SIG-M5 (cell line): ENCODE data around the gene CYP27C1.
A peak's percentile ranks its signal among the peaks of the same experiment; 100 is the strongest.
"Not testable (repeated sequence)": the region's sequence is repeated elsewhere in the genome, so short reads cannot be mapped to it uniquely, and the experiment has no call there.

Experiments used
- DNase-seq: peaks from one replicate; lab custom pipeline; 2025; lab: John Stamatoyannopoulos, UW

CYP27C1 gene

DNA sequence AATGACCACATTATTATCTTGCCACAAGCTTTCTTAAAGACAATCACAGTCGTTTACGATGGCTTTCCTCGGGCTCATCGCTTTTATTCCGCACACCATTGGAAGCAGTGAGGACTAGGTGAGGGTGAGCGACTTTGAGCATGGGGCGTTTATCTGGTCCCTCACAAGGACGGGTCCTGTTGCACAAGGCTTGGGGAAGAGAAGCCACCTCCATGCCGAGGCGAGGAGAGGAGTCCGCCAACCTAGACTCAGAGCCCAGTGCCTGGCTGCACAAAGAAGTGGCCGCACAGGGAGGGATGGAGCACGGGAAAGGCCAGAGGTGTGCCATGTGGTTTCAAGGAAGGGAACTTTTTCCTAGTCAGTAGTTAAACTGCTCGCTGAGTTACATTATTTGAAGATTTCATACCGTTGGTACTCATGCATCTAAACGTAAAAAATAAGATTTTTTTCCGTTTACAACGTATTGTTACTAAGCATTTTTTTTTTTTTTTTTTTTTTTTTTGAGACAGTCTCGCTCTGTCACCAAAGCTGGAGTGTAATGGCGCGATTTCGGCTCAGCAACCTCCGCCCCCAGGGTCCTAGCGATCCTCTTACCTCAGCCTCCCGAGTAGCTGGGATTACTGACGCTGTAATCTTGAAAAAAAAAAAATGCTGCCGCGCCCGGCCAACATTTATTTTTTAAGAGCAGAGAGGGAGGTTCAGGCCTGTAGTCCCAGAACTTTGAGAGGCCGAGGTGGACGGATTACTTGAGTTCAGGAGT is 849 bp upstream of the CYP27C1 start:
- no peak for DNase-seq

GRCh38 chr2:127219171-127220070 is 678 bp downstream of the CYP27C1 start:
- no peak for DNase-seq

DNA sequence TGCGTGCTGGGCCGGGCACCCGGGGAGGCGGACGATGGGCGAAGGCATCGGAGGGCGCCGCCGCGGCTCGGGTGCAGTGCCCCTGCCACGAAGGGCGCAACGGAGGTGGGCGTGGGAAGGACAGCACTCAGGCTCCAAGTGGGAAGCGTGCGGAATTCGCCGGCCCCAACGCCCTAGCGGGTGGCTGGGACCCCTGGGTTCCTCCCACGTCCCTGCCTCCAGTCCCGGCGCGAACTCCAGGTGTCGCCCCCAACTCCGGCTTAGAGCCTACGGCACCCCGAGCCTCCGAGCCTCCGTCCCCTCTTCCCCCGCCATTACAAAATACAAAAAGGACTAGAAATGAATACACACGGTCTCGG is 1.3 kb downstream of the CYP27C1 start:
- no peak for DNase-seq

DNA sequence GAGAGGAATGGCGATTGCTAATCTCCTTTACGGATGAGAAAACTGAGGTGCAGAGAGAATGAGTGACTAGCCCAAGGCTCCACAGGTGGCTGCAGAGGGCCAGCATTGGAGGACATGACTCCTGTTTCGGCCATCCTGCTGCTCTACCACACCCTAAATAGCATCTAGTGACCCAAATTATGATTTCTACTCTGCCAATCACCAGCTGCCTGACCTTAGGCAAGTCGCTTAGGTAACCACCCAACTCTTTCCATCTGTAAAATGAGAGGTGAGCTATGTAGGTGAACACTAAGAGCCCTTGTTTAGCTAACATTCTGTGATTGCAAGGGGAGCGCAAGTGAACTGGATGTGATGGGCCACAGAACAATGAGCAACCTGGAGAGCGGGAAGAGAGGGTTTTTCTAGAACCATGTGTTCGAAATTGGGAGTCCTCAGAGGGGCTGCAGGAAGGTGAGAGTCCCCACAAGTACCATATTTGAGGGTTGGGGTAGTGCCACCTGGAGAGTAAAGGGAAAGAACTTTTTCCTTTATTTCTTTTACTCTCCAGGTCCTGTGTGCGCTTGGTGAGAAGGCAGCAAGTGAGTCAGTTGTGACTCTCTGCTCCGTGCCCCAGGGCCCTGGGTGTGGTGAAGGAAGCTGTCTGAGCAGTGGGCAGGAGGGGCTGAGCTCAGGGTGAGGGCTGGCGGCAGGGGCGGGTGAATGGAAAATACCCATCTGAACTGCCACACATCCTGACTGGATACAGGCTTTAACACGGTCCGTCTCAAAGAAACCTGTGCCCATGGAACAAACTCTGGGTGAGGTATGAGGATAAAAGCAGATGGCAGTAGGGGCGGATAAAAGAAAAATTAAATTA is 2.4 kb downstream of the CYP27C1 start:
- no peak for DNase-seq

- DNase-seq: no peak
These were observed 3.5 kb downstream of the CYP27C1 start for GRCh38 chr2:127216593-127216992.

DNA sequence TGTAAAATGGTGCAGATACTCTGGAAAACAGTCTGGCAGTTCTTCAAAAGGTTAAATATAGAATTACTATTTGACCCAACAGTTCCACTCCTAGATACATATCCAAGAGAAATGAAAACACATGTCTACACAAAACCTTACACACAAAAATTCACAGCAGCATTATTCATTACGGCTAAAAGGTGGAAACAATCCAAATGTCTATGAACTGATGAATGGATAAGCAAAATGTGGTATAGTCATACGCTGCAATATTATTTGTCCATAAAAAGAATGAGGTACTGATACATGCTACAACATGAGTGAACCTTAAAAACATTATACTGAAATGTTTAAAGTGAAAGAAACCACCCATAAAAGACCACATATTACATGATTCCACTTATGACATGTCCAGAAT is 4.0 kb downstream of the CYP27C1 start:
- DNase-seq: no peak

GRCh38 chr2:127214201-127214600 is 5.9 kb downstream of the CYP27C1 start:
- not testable (repeated sequence) for DNase-seq

DNA sequence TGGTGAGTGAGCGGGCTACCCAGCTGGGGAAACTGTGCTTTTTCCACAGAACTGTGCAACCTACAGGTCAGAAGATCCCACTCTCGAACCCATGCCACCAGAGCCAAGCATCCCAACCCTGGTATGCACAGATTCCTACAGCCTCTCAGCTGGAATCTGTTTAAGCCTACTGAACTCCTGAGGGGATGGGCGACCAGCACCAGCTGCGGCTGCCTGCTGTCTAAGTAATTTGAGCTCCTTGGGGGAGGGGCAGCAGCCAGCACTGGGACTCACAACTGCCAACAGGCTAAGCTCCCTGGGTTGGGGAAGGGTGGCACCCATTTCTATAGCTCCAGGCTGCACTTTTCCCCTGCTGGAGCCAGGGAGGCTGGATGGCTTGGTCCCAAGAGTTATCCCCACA is 11.8 kb downstream of the CYP27C1 start:
- DNase-seq: no peak

GRCh38 chr2:127205218-127206125 is 14.6 kb downstream of the CYP27C1 start:
- no peak for DNase-seq

DNA sequence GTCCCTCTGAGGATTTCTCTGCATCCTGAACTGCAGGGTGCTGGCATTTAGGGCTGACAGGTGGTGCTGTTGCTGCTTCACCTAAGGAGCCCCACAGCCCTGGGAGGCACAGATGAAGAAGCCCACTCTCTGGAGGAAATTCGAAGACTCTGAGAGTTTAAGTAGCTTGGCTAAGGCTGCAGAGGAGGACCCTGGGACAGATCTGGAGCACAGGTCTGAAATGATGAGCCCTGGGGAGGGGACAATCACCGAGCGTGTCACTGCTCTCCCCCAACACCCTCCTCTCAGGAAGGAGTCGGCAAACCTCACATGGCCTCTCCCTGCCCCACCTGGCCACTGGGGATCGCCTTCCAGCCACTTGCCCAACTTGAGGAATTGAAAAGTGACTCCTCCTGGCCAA is 18.6 kb downstream of the CYP27C1 start:
- DNase-seq: no peak

- no peak for DNase-seq
These were observed 19.1 kb downstream of the CYP27C1 start for GRCh38 chr2:127200962-127201361.

DNA sequence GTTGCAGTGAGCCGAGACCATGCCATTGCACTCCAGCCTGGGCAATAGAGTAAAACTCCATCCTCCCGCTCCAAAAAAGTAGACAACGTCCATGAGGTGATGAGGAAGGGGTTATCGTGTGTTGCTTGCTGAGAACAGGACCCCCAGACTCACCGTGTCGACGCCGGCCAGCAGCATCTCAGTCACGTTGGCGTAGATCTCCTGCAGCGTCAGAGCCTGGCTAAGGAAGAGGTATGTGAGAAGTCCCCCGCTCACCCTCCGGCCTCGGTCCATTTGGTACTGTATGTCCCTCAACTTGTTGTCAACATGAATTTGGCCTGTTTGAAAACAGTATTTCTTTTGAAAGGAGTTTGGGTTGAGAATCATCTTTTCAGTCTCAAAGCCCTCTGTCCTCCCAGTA is 20.9 kb downstream of the CYP27C1 start:
- DNase-seq: no peak

- DNase-seq: peak; percentile 3
These were observed 22.4 kb downstream of the CYP27C1 start for GRCh38 chr2:127197475-127198385.

- DNase-seq: no peak
These were observed 23.1 kb downstream of the CYP27C1 start for GRCh38 chr2:127196998-127197397.

GRCh38 chr2:127196549-127196948 is 23.6 kb downstream of the CYP27C1 start:
- DNase-seq: no peak

GRCh38 chr2:127195140-127196074 is 24.7 kb downstream of the CYP27C1 start:
- no peak for DNase-seq

DNA sequence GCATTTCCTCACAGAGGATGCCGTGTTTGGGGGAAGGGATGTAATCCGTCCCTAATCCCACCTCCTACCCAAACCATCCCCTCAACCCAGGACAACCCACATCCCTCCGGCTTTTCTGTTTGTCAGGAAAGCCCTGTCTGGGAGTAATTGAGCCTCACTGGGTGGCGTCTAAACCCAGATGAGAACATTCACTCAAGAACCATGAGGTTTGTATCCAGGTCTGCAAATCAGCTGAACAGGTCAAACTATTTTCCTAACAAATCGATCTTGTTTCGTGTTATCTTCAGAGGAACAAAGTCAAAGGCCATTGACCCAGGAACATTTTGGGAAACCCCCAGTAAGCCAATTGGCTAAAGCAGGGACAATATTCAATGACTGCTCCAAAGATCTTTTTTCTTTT is 25.7 kb downstream of the CYP27C1 start:
- DNase-seq: no peak

- DNase-seq: no peak
These were observed 26.2 kb downstream of the CYP27C1 start for GRCh38 chr2:127193967-127194280.
